Progenitor cell of endocrine pancreas (in vitro differentiated cells): ENCODE measurements around the gene SCNN1B. TPM values are rescaled to one million over a fixed set of nuclear protein-coding genes. Genes with fewer than 3 reads are reported as not detected.

Source experiments
- DNase-seq: peaks from one replicate; pipeline ENCODE4 v3.0.0; 2021; ENCODE audit warnings: low spot score; ENCODE audit not compliant: unreplicated experiment
- H3K27ac Mint-ChIP-seq: 2 replicates; pipeline ENCODE4 v1.8.0; 2021; ENCODE audit warnings: mild to moderate bottlenecking, moderate library complexity, mixed read lengths
- H3K27me3 Mint-ChIP-seq: 2 replicates; pipeline ENCODE4 v1.8.0; 2021; ENCODE audit warnings: mixed read lengths
- H3K36me3 Mint-ChIP-seq: 2 replicates; pipeline ENCODE4 v1.8.0; 2022; ENCODE audit warnings: mixed read lengths; ENCODE audit not compliant: insufficient read depth
- H3K4me1 Mint-ChIP-seq: 2 replicates; pipeline ENCODE4 v1.8.0; 2021; ENCODE audit warnings: low read depth, mixed read lengths
- H3K4me3 Mint-ChIP-seq: 2 replicates; pipeline ENCODE4 v1.8.0; 2021; ENCODE audit warnings: low read depth, mild to moderate bottlenecking, moderate library complexity, mixed read lengths
- H3K9me3 Mint-ChIP-seq: 2 replicates; pipeline ENCODE4 v1.8.0; 2021; ENCODE audit warnings: low read depth, mixed read lengths
- CTCF ChIP-seq: fragments of 200-600 bp; sonication (generic); IDR thresholded peaks from one replicate; pipeline ENCODE4 v1.5.0; 2021; ENCODE audit warnings: antibody characterized with exemption, mild to moderate bottlenecking; ENCODE audit not compliant: unreplicated experiment
- total RNA-seq: library from RNA; stranded (reverse); gene quantifications from 2 replicates; pipeline ENCODE4 v1.2.1, GENCODE V29; 2021

The SCNN1B gene
- total RNA-seq, 1 donor from 2014 or later, result not detected

GRCh38 chr16:23316232-23316631 is 14.1 kb downstream of the SCNN1B start:
- TF ChIP-seq CTCF, result no peak
- peaks cover 2% of the 10 kb centered on the region for H3K27me3 Mint-ChIP-seq
- H3K36me3 Mint-ChIP-seq, result no peaks in the 10 kb centered on the region
- no peak overlapping the region for H3K27ac Mint-ChIP-seq
- no peak for DNase-seq
- H3K4me1 Mint-ChIP-seq, result no peaks in the 10 kb centered on the region
- no peaks in the 10 kb centered on the region for H3K9me3 Mint-ChIP-seq
- no peak overlapping the region for H3K4me3 Mint-ChIP-seq

- H3K27me3 Mint-ChIP-seq, result no peaks in the 10 kb centered on the region
- DNase-seq, result no peak
- H3K4me1 Mint-ChIP-seq, result no peaks in the 10 kb centered on the region
- TF ChIP-seq CTCF, result no peak
- H3K27ac Mint-ChIP-seq, result no peak overlapping the region
- H3K36me3 Mint-ChIP-seq, result no peaks in the 10 kb centered on the region
- no peaks in the 10 kb centered on the region for H3K9me3 Mint-ChIP-seq
- H3K4me3 Mint-ChIP-seq, result no peak overlapping the region
Observed at GRCh38 chr16:23316634-23317265, 14.6 kb downstream of the SCNN1B start.

GRCh38 chr16:23317266-23317661 is 15.2 kb downstream of the SCNN1B start:
- Mint-ChIP-seq H3K4me1 (no peaks in the 10 kb centered on the region), H3K36me3 (no peaks in the 10 kb centered on the region), H3K9me3 (no peaks in the 10 kb centered on the region), H3K4me3 (no peak overlapping the region), H3K27me3 (no peaks in the 10 kb centered on the region), H3K27ac (no peak overlapping the region)
- TF ChIP-seq CTCF, result no peak
- no peak for DNase-seq

- H3K36me3 Mint-ChIP-seq, result no peaks in the 10 kb centered on the region
- no peaks in the 10 kb centered on the region for H3K27me3 Mint-ChIP-seq
- no peak for TF ChIP-seq CTCF
- H3K9me3 Mint-ChIP-seq, result no peaks in the 10 kb centered on the region
- no peak overlapping the region for H3K4me3 Mint-ChIP-seq
- no peaks in the 10 kb centered on the region for H3K4me1 Mint-ChIP-seq
- DNase-seq, result no peak
- H3K27ac Mint-ChIP-seq, result no peak overlapping the region
Observed at GRCh38 chr16:23317751-23318150, 15.6 kb downstream of the SCNN1B start.

- H3K36me3 Mint-ChIP-seq, result no peaks in the 10 kb centered on the region
- no peak overlapping the region for H3K4me3 Mint-ChIP-seq
- H3K9me3 Mint-ChIP-seq, result no peaks in the 10 kb centered on the region
- H3K27me3 Mint-ChIP-seq, result no peaks in the 10 kb centered on the region
- no peaks in the 10 kb centered on the region for H3K4me1 Mint-ChIP-seq
- H3K27ac Mint-ChIP-seq, result no peak overlapping the region
- no peak for TF ChIP-seq CTCF
- DNase-seq, result no peak
Observed at GRCh38 chr16:23318639-23319038, 16.5 kb downstream of the SCNN1B start.
